ENCODE results near the gene TSLP.

TSLP gene

GRCh38 chr5:111099058-111099778 is 27.7 kb downstream of the TSLP start:
- DNase-seq (ENCODE audit: low spot score) = no peak

- no peak for DNase-seq (ENCODE audit: low spot score)
Measured at GRCh38 chr5:111106320-111106948, 34.9 kb downstream of the TSLP start.

- DNase-seq (ENCODE audit: low spot score) = no peak
Measured at GRCh38 chr5:111107371-111107770, 35.9 kb downstream of the TSLP start.

- no peak for DNase-seq (ENCODE audit: low spot score)
Measured at GRCh38 chr5:111111956-111112355, 40.4 kb downstream of the TSLP start.

GRCh38 chr5:111113678-111114077 is 42.2 kb downstream of the TSLP start:
- no peak for DNase-seq (ENCODE audit: low spot score)

- no peak for DNase-seq (ENCODE audit: low spot score)
Measured at GRCh38 chr5:111115229-111115628, 43.7 kb downstream of the TSLP start.

- no peak for DNase-seq (ENCODE audit: low spot score)
Measured at GRCh38 chr5:111116550-111116949, 45.0 kb downstream of the TSLP start.

- no peak for DNase-seq (ENCODE audit: low spot score)
Measured at GRCh38 chr5:111117136-111117535, 45.6 kb downstream of the TSLP start.

GRCh38 chr5:111119221-111119620 is 47.7 kb downstream of the TSLP start:
- DNase-seq (ENCODE audit: low spot score) = no peak

- DNase-seq (ENCODE audit: low spot score) = no peak
Measured at GRCh38 chr5:111119856-111120255, 48.3 kb downstream of the TSLP start.

DNA sequence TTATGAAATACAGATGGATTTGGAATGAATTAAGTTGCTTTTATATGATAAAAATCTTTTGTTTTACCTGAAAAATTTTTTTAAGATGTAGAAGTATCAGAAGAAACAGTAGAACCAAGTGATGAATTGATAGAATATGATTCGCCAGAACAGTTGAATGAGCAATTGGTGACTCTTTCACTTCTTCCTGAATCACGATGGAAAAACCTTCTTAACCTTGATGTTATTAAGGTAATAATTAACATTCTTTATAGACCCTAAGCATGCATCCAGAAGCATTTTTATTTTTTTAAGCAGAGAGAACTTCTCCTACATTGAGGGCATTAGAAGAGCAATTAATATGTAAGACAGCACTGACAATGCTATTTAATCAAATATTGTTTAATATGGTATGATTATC is 49.4 kb downstream of the TSLP start:
- no peak for DNase-seq (ENCODE audit: low spot score)

GRCh38 chr5:111121926-111122325 is 50.4 kb downstream of the TSLP start:
- DNase-seq (ENCODE audit: low spot score) = no peak

GRCh38 chr5:111122398-111122797 is 50.9 kb downstream of the TSLP start:
- no peak for DNase-seq (ENCODE audit: low spot score)

GRCh38 chr5:111124793-111125192 is 53.3 kb downstream of the TSLP start:
- DNase-seq (ENCODE audit: low spot score) = no peak

- DNase-seq (ENCODE audit: low spot score) = no peak
Measured at GRCh38 chr5:111126896-111127295, 55.4 kb downstream of the TSLP start.
